Peyer's patch (tissue), 4 donors: ENCODE measurements around the gene FOLH1. TPM values are rescaled to one million over a fixed set of nuclear protein-coding genes. Genes with fewer than 3 reads are reported as not detected.
A peak's percentile ranks its signal among the peaks of the same experiment; 100 is the strongest.
"Not testable (repeated sequence)": the region's sequence is repeated elsewhere in the genome, so short reads cannot be mapped to it uniquely, and the experiment has no call there.

ENCODE experiments used
- DNase-seq, 3 donors: peaks; one replicate each; pipeline ENCODE4 v3.0.0-alpha.2; 2017 to 2019
- H3K27ac ChIP-seq, 4 donors: fragments of 200-600 bp; sonication (generic); one replicate each; pipeline ENCODE4 v1.5.1; 2016 to 2019
- H3K27me3 ChIP-seq, 2 donors: fragments of 200-600 bp; sonication (generic); one replicate each; pipeline ENCODE4 v1.5.1; 2019
- H3K36me3 ChIP-seq, 3 donors: fragments of 200-600 bp; sonication (generic); one replicate each; pipeline ENCODE4 v1.5.1; 2016 to 2019
- H3K4me1 ChIP-seq, 4 donors: fragments of 200-600 bp; sonication (generic); one replicate each; pipeline ENCODE4 v1.5.1; 2016 to 2019
- H3K4me3 ChIP-seq, 4 donors: fragments of 200-600 bp; sonication (generic); 1 replicate in 3 of 4; 2 replicates in 1 of 4; pipeline ENCODE4 v1.5.1; 2016 to 2019; ENCODE audit warnings: mild to moderate bottlenecking in 1 of 4
- H3K9me3 ChIP-seq, 4 donors: fragments of 200-600 bp; sonication (generic); one replicate each; pipeline ENCODE4 v1.5.1; 2016 to 2019; ENCODE audit warnings: mild to moderate bottlenecking in 1 of 4
- POLR2A ChIP-seq, 2 donors: fragments of 450-650 bp; IDR thresholded peaks; one replicate each; pipeline ENCODE4 v1.5.1; 2017; ENCODE audit warnings: antibody characterized with exemption in 2 of 2, mild to moderate bottlenecking in 2 of 2, moderate library complexity in 2 of 2
- total RNA-seq, 4 donors: library from RNA; depleted of rRNA; stranded (reverse); fragments of >200 nt; gene quantifications; one replicate each; pipeline ENCODE4 v1.1.0, GENCODE V29; 2016
- TF ChIP-seq, protein P1 (sequence below), 6 experiments: fragments of 450-650 bp in 4 of 6; fragments of 200-600 bp in 2 of 6; sonication (generic) in 1 of 6; IDR thresholded peaks; one replicate each; pipeline ENCODE4 v1.5.1; 2017 to 2019; ENCODE audit warnings: antibody characterized with exemption in 6 of 6, mild to moderate bottlenecking in 3 of 6, moderate library complexity in 1 of 6

Gene FOLH1
- total RNA-seq, 4 donors from 2014 or later, result not detected

DNA sequence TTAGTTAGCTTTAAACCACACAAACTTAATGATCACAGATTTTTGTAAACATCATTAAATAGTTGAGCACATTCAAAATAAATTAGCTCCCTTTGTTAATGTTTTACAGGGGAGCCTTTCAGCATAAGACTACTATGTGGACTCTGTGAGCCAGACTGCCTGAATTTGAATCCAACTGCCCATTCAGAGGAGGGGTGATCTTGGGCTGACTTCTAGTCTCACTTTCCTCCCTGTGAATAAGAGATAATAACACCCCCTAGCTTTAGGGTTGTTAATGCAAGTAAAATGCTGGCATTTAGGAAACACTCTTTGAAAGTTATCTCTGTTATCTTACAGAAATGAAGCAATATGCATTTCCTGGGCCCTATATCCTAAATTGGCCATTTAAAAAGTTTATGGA is 23.6 kb downstream of the FOLH1 start:
- H3K9me3 ChIP-seq, H3K36me3 ChIP-seq, DNase-seq, H3K27ac ChIP-seq, H3K4me1 ChIP-seq, H3K4me3 ChIP-seq, H3K27me3 ChIP-seq: not testable (repeated sequence)

DNA sequence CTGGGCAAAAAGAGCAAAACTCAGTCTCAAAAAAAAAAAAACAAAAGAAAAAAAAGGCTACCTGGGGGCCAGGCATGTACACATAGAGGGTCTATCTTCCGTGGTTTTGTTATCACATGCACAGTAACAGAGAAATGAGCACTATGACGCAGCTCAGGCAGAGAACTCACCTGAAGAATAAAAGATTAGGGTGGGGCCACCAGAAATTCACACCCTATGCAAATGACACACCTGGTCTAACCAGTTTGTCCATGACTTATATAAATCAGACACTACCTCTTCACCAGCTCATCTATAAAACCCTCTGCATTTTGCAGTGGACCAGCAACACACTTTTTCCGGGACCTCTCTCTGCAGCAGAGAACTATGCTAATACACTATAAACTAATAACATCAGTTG is 30.5 kb downstream of the FOLH1 start:
- not testable (repeated sequence) for H3K27me3 ChIP-seq, DNase-seq, H3K36me3 ChIP-seq, H3K27ac ChIP-seq, H3K4me1 ChIP-seq, H3K9me3 ChIP-seq, H3K4me3 ChIP-seq

DNA sequence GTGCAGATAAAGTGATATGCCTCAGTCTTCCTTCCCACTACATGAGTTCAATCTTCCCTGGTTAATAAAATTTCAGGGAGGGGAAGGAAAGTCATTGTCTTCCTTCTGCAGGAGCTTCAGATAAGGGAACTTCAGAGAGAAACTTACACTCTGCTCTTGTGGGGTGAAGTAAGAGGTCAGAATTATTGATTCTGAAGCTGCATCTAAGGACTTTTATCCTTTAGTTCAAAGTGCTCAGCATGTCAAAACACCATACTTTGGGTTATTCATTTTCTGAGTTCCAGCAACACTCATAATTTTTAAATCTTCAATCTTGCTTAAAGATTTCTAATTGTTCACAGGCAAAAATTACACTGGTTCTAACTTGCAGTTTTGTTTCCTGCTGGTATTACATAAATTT is 33.0 kb downstream of the FOLH1 start:
- H3K4me3 ChIP-seq, H3K27ac ChIP-seq, DNase-seq, H3K9me3 ChIP-seq, H3K36me3 ChIP-seq, H3K4me1 ChIP-seq, H3K27me3 ChIP-seq: not testable (repeated sequence)

DNA sequence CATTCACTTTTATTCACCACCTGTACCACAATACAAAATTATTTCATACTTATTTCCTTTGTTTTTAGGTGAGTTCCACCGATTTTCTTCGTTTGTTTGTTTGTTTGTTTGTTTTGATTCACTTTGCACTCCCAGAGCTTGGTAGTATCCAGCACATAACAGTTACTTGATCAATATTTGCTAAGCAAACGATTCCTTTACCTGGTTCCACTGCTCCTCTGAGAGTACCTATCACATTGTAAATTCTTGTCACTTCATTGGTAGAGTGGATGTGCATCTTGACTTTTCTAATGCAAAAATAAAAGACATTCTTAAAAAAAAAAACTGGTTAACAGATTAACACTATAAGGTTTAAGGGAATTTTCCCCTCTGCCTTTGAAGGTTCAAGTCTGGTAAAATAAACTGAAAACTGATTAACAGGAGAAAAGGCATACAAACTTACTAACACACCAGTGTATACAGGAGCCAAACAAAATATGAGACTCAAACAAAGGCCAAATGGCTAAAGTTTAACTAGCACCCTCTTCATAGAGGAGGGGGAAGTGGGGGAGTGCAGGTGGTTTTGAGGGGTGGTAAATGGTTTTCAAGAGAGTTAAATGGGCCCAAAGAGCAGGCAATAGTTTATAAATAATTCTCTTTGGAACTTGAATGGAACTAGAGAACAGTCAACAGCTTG is 33.6 kb downstream of the FOLH1 start:
- H3K36me3 ChIP-seq, DNase-seq, H3K9me3 ChIP-seq, H3K27me3 ChIP-seq, H3K27ac ChIP-seq, H3K4me3 ChIP-seq, H3K4me1 ChIP-seq: not testable (repeated sequence)

DNA sequence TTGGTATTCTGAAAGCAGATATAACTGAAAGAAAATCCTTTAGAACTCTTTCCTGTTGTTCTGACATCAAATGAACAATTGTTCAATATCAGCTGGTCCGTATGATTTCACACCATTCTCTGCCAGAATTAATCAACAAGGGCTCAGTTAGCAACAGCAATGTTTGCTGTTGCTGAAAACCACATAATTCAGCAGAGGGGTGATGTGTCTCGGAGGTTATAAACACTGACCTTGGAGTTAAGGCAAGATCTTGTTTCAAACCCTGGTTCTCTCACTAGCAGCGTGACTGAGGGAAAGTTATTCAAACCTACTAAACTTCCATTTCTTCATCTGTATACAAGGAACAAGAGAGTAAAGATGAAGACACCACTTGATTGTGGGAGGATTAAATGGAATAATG is 36.8 kb downstream of the FOLH1 start:
- H3K27me3 ChIP-seq, H3K4me1 ChIP-seq, DNase-seq, H3K4me3 ChIP-seq, H3K9me3 ChIP-seq, H3K27ac ChIP-seq, H3K36me3 ChIP-seq: not testable (repeated sequence)

DNA sequence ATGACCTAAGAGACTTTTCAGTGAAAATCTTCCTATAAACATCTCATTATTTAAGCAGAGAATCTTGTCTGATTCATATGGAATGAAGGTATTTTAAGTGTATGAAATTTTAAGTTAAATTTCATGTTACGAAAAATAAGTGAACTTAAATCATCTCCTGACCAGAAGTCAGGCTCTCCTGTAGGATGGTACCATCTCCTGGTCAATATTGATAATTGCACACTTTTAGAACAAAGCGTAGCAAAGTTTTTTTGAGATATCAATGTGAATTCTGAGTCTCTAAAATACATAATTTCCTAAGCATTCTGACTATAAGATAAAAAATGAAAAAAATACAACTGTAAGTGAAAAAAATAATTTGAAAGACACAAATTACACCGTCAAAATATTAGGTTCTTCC is 38.8 kb downstream of the FOLH1 start:
- not testable (repeated sequence) for DNase-seq, H3K4me1 ChIP-seq

DNA sequence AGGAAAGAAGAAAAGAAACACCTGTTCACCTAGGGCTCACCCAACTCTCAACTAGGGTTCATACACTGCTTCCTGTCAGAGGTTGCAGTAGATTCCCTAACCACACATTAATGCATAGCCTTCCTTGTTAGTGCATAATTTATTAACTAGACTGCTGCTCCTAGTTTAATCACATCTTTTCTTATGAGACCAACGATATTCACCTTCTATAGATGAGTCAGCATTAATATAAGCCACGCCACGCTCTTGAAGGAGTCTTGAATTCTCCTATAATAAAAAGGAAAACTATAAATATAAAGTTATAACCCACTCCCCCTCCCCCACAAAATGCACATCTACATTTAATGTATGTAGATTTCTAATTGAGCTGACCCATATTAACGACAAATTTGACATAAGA is 39.4 kb downstream of the FOLH1 start:
- not testable (repeated sequence) for H3K27me3 ChIP-seq, H3K36me3 ChIP-seq, H3K9me3 ChIP-seq, H3K4me3 ChIP-seq, H3K27ac ChIP-seq, DNase-seq, H3K4me1 ChIP-seq

More for the DNA sequence above, 38.8 kb downstream of the FOLH1 start:
- H3K27me3 ChIP-seq, H3K9me3 ChIP-seq, H3K27ac ChIP-seq, H3K4me3 ChIP-seq, H3K36me3 ChIP-seq: not testable (repeated sequence)
- TF ChIP-seq, protein P1, sequence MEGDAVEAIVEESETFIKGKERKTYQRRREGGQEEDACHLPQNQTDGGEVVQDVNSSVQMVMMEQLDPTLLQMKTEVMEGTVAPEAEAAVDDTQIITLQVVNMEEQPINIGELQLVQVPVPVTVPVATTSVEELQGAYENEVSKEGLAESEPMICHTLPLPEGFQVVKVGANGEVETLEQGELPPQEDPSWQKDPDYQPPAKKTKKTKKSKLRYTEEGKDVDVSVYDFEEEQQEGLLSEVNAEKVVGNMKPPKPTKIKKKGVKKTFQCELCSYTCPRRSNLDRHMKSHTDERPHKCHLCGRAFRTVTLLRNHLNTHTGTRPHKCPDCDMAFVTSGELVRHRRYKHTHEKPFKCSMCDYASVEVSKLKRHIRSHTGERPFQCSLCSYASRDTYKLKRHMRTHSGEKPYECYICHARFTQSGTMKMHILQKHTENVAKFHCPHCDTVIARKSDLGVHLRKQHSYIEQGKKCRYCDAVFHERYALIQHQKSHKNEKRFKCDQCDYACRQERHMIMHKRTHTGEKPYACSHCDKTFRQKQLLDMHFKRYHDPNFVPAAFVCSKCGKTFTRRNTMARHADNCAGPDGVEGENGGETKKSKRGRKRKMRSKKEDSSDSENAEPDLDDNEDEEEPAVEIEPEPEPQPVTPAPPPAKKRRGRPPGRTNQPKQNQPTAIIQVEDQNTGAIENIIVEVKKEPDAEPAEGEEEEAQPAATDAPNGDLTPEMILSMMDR (IDR thresholded peaks at IDR 0.05), result peak in 2 of 6 experiments; percentile 9 to 23

DNA sequence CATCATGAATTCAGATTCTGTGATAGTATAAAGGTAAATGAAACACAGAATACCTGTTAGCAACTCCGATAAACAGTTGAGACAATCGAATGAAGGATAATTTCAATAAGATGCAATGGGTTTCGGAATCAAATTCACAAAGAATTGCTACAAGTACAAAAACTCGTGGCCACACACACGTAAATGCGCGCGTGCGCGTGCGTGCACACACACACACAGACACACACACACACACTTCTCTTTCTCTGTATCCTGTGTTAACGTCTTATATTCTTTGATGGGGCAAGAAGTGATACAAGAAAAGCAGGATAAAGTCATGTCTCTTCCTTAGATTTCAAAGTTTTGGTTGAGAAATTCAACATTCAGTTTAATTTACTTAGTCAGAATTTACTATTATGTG is 57.2 kb downstream of the FOLH1 start:
- no peaks in the 10 kb centered on the region for H3K4me1 ChIP-seq
- no peaks in the 10 kb centered on the region for H3K9me3 ChIP-seq
- no peak overlapping the region for H3K27ac ChIP-seq
- H3K27me3 ChIP-seq, result no peaks in the 10 kb centered on the region
- no peak for DNase-seq
- H3K36me3 ChIP-seq, result no peaks in the 10 kb centered on the region
- H3K4me3 ChIP-seq, result no peak overlapping the region
- no peak for TF ChIP-seq POLR2A (IDR thresholded peaks at IDR 0.05)
- TF ChIP-seq, protein P1 (IDR thresholded peaks at IDR 0.05), result no peak

DNA sequence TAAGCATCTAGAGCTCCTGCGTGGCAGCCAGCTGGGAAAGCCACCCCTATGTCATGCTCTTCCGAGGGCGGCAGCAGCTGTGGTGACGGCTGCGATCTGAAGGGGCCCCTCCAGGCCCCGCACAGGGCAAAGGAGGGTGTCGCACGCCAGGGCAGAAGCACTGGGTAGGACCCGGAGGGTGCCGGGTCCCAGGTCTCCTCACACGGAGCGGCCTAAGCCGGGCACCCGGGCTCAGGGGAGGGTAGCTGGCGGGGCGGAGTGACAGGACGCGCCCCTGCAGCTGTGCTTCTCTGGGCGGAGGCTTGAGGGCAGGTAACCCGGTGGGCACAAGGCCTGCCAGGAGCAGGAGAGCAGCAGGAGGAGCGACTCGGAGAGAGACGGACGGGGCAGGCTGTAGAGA is 106.0 kb downstream of the FOLH1 start:
- not testable (repeated sequence) for DNase-seq, H3K27ac ChIP-seq

More for the DNA sequence above, 106.0 kb downstream of the FOLH1 start:
- not testable (repeated sequence) for H3K36me3 ChIP-seq, H3K4me1 ChIP-seq, H3K4me3 ChIP-seq, H3K9me3 ChIP-seq, H3K27me3 ChIP-seq

Other genes with a start within 250 kb of the FOLH1 start
- not detected for gene TRIM51G, start 224.7 kb downstream of the FOLH1 start, total RNA-seq
- not detected for gene TRIM49B, start 179.8 kb downstream of the FOLH1 start, total RNA-seq
- gene TRIM64C, start 149.5 kb downstream of the FOLH1 start, total RNA-seq, result not detected